Spinal cord (tissue), 10 donors: ENCODE data around the gene BCR. TPM values are rescaled to one million over a fixed set of nuclear protein-coding genes. Genes with fewer than 3 reads are reported as not detected.

Experiments
- DNase-seq, 6 donors: peaks; one replicate each; pipeline versions ENCODE4 v3.0.0 to v3.0.0-alpha.2; 2013 to 2015; ENCODE audit warnings: low spot score in 6 of 6, low read depth in 4 of 6
- H3K27ac ChIP-seq: one replicate; pipeline ENCODE4 v1.5.1; 2013; ENCODE audit warnings: low read depth, low read length, control low read depth
- H3K27me3 ChIP-seq: one replicate; pipeline ENCODE4 v1.6.1; 2013; ENCODE audit warnings: low read length; ENCODE audit not compliant: control insufficient read depth, insufficient read depth
- H3K36me3 ChIP-seq: one replicate; pipeline ENCODE4 v1.6.1; 2013; ENCODE audit warnings: low read length; ENCODE audit not compliant: control insufficient read depth, insufficient read depth
- H3K4me1 ChIP-seq: one replicate; pipeline ENCODE4 v1.6.1; 2013; ENCODE audit warnings: low read length; ENCODE audit not compliant: control insufficient read depth, insufficient read depth
- H3K4me3 ChIP-seq: one replicate; pipeline ENCODE4 v1.5.1; 2013; ENCODE audit warnings: low read depth, low read length, control low read depth
- H3K9me3 ChIP-seq: one replicate; pipeline ENCODE4 v1.6.1; 2013; ENCODE audit warnings: low read length; ENCODE audit not compliant: control insufficient read depth, insufficient read depth
- WGBS: methylation state at CpG from one replicate; pipeline ENCODE4 v1.1.5; 2013; ENCODE audit warnings: missing lambda C conversion rate; ENCODE audit not compliant: insufficient coverage; 5-methylcytosine and 5-hydroxymethylcytosine counted together
- polyA plus RNA-seq, 2 donors: library from polyadenylated mRNA; unstranded; fragments of 120-200 nt; gene quantifications; one replicate each; pipeline ENCODE4 v1.2.1, GENCODE V29; 2013; ENCODE audit not compliant: insufficient read length in 2 of 2
- total RNA-seq, 2 donors: library from RNA; depleted of rRNA in 1 of 2; stranded (reverse); fragments of 120-200 nt in 1 of 2; fragments of >200 nt in 1 of 2; gene quantifications; one replicate each; pipeline versions ENCODE4 v1.2.3 to v1.2.4, GENCODE V29; 2013 to 2014
- donor health status: healthy.

BCR gene
- total and polyA plus RNA-seq, 4 donors: 30.4 to 88.1 (median 69.6) TPM

DNA sequence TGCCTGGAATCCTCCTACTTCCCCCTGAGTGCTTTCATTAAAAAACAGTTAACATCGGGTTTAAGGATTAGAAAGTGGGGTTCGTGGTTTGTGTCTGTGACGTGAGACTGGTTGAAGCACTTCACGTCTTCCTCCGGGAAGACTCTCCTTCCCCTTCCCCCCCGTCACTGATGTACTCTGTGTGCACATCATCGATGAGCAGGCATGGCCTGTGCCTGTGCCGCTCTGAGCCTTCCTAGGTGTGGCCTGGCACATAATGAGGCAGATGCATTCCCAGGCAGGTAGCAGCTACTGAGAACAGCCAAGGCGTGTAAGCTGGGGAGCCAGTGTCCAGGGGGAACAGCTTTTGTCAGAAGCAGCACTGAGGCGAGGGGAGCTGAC lies 93.8 kb downstream of the BCR start:
- no peaks in the 10 kb centered on the region for H3K9me3 ChIP-seq

GRCh38 chr22:23274891-23275694 lies 94.8 kb downstream of the BCR start:
- Histone ChIP-seq H3K9me3 (no peaks in the 10 kb centered on the region), H3K36me3 (peaks cover 88% of the 10 kb centered on the region), H3K4me1 (peaks cover 31% of the 10 kb centered on the region), H3K4me3 (no peak overlapping the region), H3K27me3 (no peaks in the 10 kb centered on the region), H3K27ac (no peak overlapping the region)
- 90% methylated on average over 15 of the region's 15 CpGs for WGBS
- DNase-seq: no peak

More for the DNA sequence above, 93.8 kb downstream of the BCR start:
- no peak overlapping the region for H3K4me3 ChIP-seq
- H3K27ac ChIP-seq: no peak overlapping the region
- peaks cover 87% of the 10 kb centered on the region for H3K36me3 ChIP-seq
- no peak for DNase-seq
- peaks cover 37% of the 10 kb centered on the region for H3K4me1 ChIP-seq
- WGBS: 100% methylated on average over 7 of the region's 10 CpGs
- no peaks in the 10 kb centered on the region for H3K27me3 ChIP-seq

- WGBS: 96% methylated on average over 10 of the region's 14 CpGs
- no peak overlapping the region for H3K27ac ChIP-seq
- peaks cover 94% of the 10 kb centered on the region for H3K36me3 ChIP-seq
Measured at GRCh38 chr22:23275751-23276150, 95.4 kb downstream of the BCR start.

DNA sequence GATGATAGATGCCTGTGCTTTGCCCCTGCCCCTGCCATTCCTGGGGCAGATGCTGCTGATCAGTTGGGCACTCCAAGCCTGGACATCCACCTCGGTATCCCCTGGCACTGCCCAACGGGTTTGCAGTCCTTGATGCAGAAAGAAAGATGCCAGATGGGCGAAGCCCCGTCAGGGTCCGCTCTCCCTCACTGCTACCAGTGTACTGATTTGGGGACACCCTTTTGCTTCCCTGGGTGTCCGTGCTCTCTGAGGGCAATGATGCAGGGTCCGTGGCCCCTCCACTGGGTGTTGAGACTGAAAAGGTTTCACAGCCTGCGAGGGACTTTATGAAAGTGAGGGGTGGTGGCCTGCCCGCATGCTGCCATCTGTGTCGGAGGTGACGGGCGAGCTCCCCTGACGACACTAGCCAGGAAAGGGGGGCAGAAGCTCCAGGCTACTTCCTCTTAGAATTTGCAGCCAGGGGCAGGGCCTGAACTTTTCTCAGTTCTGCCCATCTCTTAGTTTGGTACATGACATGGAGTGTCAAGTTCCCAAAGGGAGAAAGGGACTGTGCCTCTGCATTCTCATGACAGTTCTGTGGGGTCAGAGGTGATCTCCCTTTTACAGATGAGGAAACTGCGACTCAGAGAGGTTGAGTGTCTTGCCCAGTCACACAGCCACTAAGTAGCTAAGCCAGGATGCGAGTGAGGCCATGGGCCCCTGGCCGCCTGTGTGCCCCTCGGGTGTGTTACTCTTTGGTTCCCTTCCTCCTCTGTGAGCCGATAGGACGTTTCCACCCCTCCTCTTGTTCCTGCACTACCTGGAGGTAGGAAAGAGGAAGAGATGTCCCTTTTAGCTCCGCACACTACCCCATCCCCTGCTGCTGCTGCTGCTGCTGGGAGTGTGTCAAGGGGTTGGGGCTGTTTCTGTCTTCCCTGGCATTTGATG lies 96.6 kb downstream of the BCR start:
- WGBS: 92% methylated on average over 16 of the region's 20 CpGs
- Histone ChIP-seq H3K9me3 (no peaks in the 10 kb centered on the region), H3K4me1 (peaks cover 25% of the 10 kb centered on the region), H3K36me3 (peaks cover 94% of the 10 kb centered on the region), H3K27ac (no peak overlapping the region), H3K27me3 (no peaks in the 10 kb centered on the region), H3K4me3 (no peak overlapping the region)
- no peak for DNase-seq

More at GRCh38 chr22:23275751-23276150, 95.4 kb downstream of the BCR start:
- H3K27me3 ChIP-seq: no peaks in the 10 kb centered on the region
- H3K4me1 ChIP-seq: peaks cover 25% of the 10 kb centered on the region
- H3K4me3 ChIP-seq: no peak overlapping the region
- no peak for DNase-seq
- no peaks in the 10 kb centered on the region for H3K9me3 ChIP-seq

- Histone ChIP-seq H3K4me3 (no peak overlapping the region), H3K27ac (no peak overlapping the region), H3K27me3 (no peaks in the 10 kb centered on the region), H3K4me1 (peaks cover 33% of the 10 kb centered on the region), H3K36me3 (peaks cover 94% of the 10 kb centered on the region), H3K9me3 (no peaks in the 10 kb centered on the region)
- 90% methylated on average over 13 of the region's 15 CpGs for WGBS
- no peak for DNase-seq
Measured at GRCh38 chr22:23277583-23278295, 97.4 kb downstream of the BCR start.

- 64% methylated on average over 10 of the region's 11 CpGs for WGBS
Measured at GRCh38 chr22:23278883-23279675, 98.8 kb downstream of the BCR start.

GRCh38 chr22:23279781-23280180 lies 99.5 kb downstream of the BCR start:
- no peak for DNase-seq
- no CpG with 5 or more reads among the region's 6 CpGs for WGBS
- no peak overlapping the region for H3K27ac ChIP-seq
- H3K4me1 ChIP-seq: peaks cover 42% of the 10 kb centered on the region
- no peak overlapping the region for H3K4me3 ChIP-seq
- H3K36me3 ChIP-seq: peaks cover 94% of the 10 kb centered on the region
- H3K27me3 ChIP-seq: no peaks in the 10 kb centered on the region
- H3K9me3 ChIP-seq: no peaks in the 10 kb centered on the region

More at GRCh38 chr22:23278883-23279675, 98.8 kb downstream of the BCR start:
- peaks cover 42% of the 10 kb centered on the region for H3K4me1 ChIP-seq
- peak in 1 of 6 donors; percentile 24 for DNase-seq
- no peaks in the 10 kb centered on the region for H3K9me3 ChIP-seq
- H3K4me3 ChIP-seq: no peak overlapping the region
- H3K36me3 ChIP-seq: peaks cover 94% of the 10 kb centered on the region
- H3K27me3 ChIP-seq: no peaks in the 10 kb centered on the region
- H3K27ac ChIP-seq: no peak overlapping the region

DNA sequence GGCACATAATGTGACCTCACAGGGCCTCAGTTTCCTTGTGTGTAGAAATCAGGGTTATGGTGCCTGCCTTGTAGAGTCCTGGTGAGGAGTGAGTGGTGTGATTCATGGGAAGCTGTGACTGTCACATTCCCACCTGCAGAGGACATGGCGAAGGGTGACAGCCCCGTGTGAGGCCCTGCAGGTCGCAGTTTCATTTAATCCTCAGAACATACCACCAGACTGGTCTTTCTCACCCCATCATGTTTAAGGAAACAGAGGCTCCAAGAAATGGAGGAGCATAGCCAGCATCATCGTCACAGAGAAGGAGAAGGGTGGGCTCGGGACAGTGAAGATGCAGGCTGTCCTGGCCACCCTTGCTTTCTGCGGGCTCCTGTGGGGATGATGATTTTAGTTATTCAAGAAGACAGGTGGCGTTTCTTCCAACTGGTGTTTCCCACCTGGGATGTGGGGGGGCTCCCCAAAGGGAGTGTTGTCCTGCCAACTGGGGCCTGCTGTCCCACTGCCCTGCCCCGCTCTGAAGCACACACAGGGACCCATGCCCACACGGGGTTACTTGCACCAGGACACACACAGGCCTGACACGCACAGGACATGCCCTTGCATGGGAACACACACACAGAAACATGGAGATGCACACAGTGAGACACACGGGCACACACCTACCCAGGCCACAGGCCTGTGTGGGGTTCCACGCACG lies 100.2 kb downstream of the BCR start:
- Histone ChIP-seq H3K4me3 (no peak overlapping the region), H3K9me3 (no peaks in the 10 kb centered on the region), H3K36me3 (peaks cover 94% of the 10 kb centered on the region), H3K27ac (no peak overlapping the region), H3K27me3 (no peaks in the 10 kb centered on the region), H3K4me1 (peaks cover 42% of the 10 kb centered on the region)
- no peak for DNase-seq
- WGBS: 91% methylated on average over 10 of the region's 13 CpGs
